ENCODE data around the gene SPTBN1. TPM values are rescaled to one million over a fixed set of nuclear protein-coding genes. Genes with fewer than 3 reads are reported as not detected.

The SPTBN1 gene
- total RNA-seq, 1 experiment from 2014 or later, result 204 TPM

GRCh38 chr2:54420524-54421172 is 35.5 kb upstream of the SPTBN1 start:
- peaks cover 18% of the 10 kb centered on the region for H3K9me3 Mint-ChIP-seq
- ATAC-seq (no peak), DNase-seq (ENCODE audit: low spot score) (no peak)
- CTCF ChIA-PET, result no interaction called here
- H3K27ac Mint-ChIP-seq, result no peak overlapping the region
- H3K4me3 Mint-ChIP-seq, result no peak overlapping the region
- TF ChIP-seq, protein P1, sequence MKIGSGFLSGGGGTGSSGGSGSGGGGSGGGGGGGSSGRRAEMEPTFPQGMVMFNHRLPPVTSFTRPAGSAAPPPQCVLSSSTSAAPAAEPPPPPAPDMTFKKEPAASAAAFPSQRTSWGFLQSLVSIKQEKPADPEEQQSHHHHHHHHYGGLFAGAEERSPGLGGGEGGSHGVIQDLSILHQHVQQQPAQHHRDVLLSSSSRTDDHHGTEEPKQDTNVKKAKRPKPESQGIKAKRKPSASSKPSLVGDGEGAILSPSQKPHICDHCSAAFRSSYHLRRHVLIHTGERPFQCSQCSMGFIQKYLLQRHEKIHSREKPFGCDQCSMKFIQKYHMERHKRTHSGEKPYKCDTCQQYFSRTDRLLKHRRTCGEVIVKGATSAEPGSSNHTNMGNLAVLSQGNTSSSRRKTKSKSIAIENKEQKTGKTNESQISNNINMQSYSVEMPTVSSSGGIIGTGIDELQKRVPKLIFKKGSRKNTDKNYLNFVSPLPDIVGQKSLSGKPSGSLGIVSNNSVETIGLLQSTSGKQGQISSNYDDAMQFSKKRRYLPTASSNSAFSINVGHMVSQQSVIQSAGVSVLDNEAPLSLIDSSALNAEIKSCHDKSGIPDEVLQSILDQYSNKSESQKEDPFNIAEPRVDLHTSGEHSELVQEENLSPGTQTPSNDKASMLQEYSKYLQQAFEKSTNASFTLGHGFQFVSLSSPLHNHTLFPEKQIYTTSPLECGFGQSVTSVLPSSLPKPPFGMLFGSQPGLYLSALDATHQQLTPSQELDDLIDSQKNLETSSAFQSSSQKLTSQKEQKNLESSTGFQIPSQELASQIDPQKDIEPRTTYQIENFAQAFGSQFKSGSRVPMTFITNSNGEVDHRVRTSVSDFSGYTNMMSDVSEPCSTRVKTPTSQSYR (CRISPR knock-in tag; IDR thresholded peaks at IDR 0.05), result no peak
- TF ChIP-seq IRF2 (CRISPR knock-in tag; IDR thresholded peaks at IDR 0.05; ENCODE audit: borderline replicate concordance, low read depth), result no peak
- no peaks in the 10 kb centered on the region for H3K27me3 Mint-ChIP-seq (ENCODE audit: low read depth)
- 0 out of 2 replicates have a peak, but pooled peaks cover 5% of the 10 kb centered on the region for H3K36me3 Mint-ChIP-seq
- POLR2A ChIA-PET, result no interaction called here
- peaks cover 21% of the 10 kb centered on the region for H3K4me1 Mint-ChIP-seq

GRCh38 chr2:54422072-54422581 is 34.0 kb upstream of the SPTBN1 start:
- no peaks in the 10 kb centered on the region for H3K27me3 Mint-ChIP-seq (ENCODE audit: low read depth)
- H3K36me3 Mint-ChIP-seq, result 0 out of 2 replicates have a peak, but pooled peaks cover 5% of the 10 kb centered on the region
- no peak overlapping the region for H3K27ac Mint-ChIP-seq
- DNase-seq (ENCODE audit: low spot score) (no peak), ATAC-seq (no peak)
- CTCF ChIA-PET, result no interaction called here
- no peak overlapping the region for H3K4me3 Mint-ChIP-seq
- peaks cover 18% of the 10 kb centered on the region for H3K9me3 Mint-ChIP-seq
- POLR2A ChIA-PET, result no interaction called here
- H3K4me1 Mint-ChIP-seq, result peaks cover 12% of the 10 kb centered on the region
- TF ChIP-seq ELF4 (CRISPR knock-in tag; IDR thresholded peaks at IDR 0.05; ENCODE audit: low read depth) (no peak), NFYB (CRISPR knock-in tag; conservative IDR thresholded peaks at IDR 0.05; ENCODE audit: low read depth) (0 out of 2 replicates have a peak, but pooled peaks have one; percentile 21)

- peaks cover 12% of the 10 kb centered on the region for H3K4me1 Mint-ChIP-seq
- TF ChIP-seq, protein P2, sequence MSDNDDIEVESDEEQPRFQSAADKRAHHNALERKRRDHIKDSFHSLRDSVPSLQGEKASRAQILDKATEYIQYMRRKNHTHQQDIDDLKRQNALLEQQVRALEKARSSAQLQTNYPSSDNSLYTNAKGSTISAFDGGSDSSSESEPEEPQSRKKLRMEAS (CRISPR knock-in tag; IDR thresholded peaks at IDR 0.05), result no peak
- TF ChIP-seq ZNF232 (CRISPR knock-in tag; IDR thresholded peaks at IDR 0.05), result no peak
- TF ChIP-seq JUN (CRISPR knock-in tag; IDR thresholded peaks at IDR 0.05), result no peak
- no peak for TF ChIP-seq NR2C2 (CRISPR knock-in tag; IDR thresholded peaks at IDR 0.05)
- TF ChIP-seq ZMAT4 (CRISPR knock-in tag; IDR thresholded peaks at IDR 0.05), result no peak
- TF ChIP-seq FOXJ3 (CRISPR knock-in tag; IDR thresholded peaks at IDR 0.05; ENCODE audit: borderline replicate concordance), result no peak
- TF ChIP-seq SP1 (CRISPR knock-in tag; conservative IDR thresholded peaks at IDR 0.05), result no peak
- no peak for TF ChIP-seq OVOL2 (CRISPR knock-in tag; IDR thresholded peaks at IDR 0.05; ENCODE audit: borderline replicate concordance)
- no peak for TF ChIP-seq RELA (CRISPR knock-in tag; IDR thresholded peaks at IDR 0.05; ENCODE audit: borderline replicate concordance)
- no peak for TF ChIP-seq FOXK1 (CRISPR knock-in tag; IDR thresholded peaks at IDR 0.05)
- no peak for TF ChIP-seq NR3C1 (CRISPR knock-in tag; conservative IDR thresholded peaks at IDR 0.05; ENCODE audit: low read depth)
- no peak for TF ChIP-seq MXD4 (CRISPR knock-in tag; IDR thresholded peaks at IDR 0.05; ENCODE audit: borderline replicate concordance)
- TF ChIP-seq ZNF138 (CRISPR knock-in tag; conservative IDR thresholded peaks at IDR 0.05), result no peak
- TF ChIP-seq, protein P3, sequence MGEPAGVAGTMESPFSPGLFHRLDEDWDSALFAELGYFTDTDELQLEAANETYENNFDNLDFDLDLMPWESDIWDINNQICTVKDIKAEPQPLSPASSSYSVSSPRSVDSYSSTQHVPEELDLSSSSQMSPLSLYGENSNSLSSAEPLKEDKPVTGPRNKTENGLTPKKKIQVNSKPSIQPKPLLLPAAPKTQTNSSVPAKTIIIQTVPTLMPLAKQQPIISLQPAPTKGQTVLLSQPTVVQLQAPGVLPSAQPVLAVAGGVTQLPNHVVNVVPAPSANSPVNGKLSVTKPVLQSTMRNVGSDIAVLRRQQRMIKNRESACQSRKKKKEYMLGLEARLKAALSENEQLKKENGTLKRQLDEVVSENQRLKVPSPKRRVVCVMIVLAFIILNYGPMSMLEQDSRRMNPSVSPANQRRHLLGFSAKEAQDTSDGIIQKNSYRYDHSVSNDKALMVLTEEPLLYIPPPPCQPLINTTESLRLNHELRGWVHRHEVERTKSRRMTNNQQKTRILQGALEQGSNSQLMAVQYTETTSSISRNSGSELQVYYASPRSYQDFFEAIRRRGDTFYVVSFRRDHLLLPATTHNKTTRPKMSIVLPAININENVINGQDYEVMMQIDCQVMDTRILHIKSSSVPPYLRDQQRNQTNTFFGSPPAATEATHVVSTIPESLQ (CRISPR knock-in tag; IDR thresholded peaks at IDR 0.05), result no peak
- TF ChIP-seq ZNF416 (CRISPR knock-in tag; IDR thresholded peaks at IDR 0.05), result no peak
- TF ChIP-seq ARID4B (CRISPR knock-in tag; IDR thresholded peaks at IDR 0.05; ENCODE audit: borderline replicate concordance), result no peak
- TF ChIP-seq E2F1 (CRISPR knock-in tag; IDR thresholded peaks at IDR 0.05), result no peak
Measured at GRCh38 chr2:54423213-54423612, 32.9 kb upstream of the SPTBN1 start.

More at GRCh38 chr2:54423213-54423612, 32.9 kb upstream of the SPTBN1 start:
- ATAC-seq (no peak), DNase-seq (ENCODE audit: low spot score) (no peak)
- H3K4me3 Mint-ChIP-seq, result no peak overlapping the region
- CTCF ChIA-PET, result no interaction called here
- H3K27me3 Mint-ChIP-seq (ENCODE audit: low read depth), result no peaks in the 10 kb centered on the region
- POLR2A ChIA-PET, result no interaction called here
- H3K9me3 Mint-ChIP-seq, result peaks cover 18% of the 10 kb centered on the region
- H3K36me3 Mint-ChIP-seq, result 0 out of 2 replicates have a peak, but pooled peaks cover 5% of the 10 kb centered on the region
- no peak overlapping the region for H3K27ac Mint-ChIP-seq

Data from WTC11 (cell line).